Myocyte (in vitro differentiated cells): ENCODE data around the gene GRAP. TPM values are rescaled to one million over a fixed set of nuclear protein-coding genes. Genes with fewer than 3 reads are reported as not detected.

ENCODE experiments used
- DNase-seq: peaks from one replicate; pipeline ENCODE4 v3.0.0-alpha.2; 2012; ENCODE audit warnings: low read depth
- total RNA-seq: library from RNA; depleted of rRNA; stranded (reverse); fragments of >200 nt; gene quantifications from 2 replicates; pipeline ENCODE4 v1.2.3, GENCODE V29; 2014

Gene GRAP
- total RNA-seq, 1 donor from 2014 or later: not detected

- no peak for DNase-seq
These were observed 43.0 kb downstream of the GRAP start for GRCh38 chr17:19003543-19004420.

DNA sequence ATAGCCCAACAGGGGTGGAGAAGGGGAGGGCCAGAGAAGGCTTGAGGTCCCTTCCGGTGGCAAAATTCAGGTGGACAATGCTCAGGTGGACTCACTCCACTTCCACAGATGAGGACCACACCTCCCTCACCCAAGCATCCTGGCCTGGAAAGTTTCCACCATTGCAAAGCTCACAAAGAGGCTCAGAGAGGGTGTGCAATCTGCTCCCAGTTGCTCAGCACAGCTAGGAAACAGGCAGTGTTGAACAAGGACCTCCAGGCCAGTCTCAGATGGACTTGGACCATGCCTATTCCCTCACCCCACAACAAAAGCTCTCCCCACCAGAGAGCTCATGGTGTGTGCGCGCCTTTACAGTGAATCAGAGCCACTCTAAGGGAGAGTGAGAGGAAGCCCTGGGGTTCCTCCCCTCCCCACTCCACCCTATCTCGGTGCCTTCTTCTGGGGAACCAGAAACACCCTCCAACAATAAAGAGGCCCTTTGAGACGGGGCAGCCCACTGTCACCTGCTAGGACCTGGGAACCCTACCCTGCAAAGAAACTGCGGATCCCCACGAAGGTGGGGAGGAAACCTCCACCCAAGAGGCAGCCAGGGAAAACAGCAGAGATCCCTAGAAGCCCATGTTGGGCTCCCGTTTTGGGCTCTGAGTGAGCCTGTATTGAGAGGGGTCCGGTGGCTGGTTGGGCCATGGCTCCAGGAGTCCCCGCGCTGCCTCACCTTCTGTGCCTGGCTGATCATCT lies 43.8 kb downstream of the GRAP start:
- no peak for DNase-seq

- no peak for DNase-seq
These were observed 44.7 kb downstream of the GRAP start for GRCh38 chr17:19001907-19002590.

DNA sequence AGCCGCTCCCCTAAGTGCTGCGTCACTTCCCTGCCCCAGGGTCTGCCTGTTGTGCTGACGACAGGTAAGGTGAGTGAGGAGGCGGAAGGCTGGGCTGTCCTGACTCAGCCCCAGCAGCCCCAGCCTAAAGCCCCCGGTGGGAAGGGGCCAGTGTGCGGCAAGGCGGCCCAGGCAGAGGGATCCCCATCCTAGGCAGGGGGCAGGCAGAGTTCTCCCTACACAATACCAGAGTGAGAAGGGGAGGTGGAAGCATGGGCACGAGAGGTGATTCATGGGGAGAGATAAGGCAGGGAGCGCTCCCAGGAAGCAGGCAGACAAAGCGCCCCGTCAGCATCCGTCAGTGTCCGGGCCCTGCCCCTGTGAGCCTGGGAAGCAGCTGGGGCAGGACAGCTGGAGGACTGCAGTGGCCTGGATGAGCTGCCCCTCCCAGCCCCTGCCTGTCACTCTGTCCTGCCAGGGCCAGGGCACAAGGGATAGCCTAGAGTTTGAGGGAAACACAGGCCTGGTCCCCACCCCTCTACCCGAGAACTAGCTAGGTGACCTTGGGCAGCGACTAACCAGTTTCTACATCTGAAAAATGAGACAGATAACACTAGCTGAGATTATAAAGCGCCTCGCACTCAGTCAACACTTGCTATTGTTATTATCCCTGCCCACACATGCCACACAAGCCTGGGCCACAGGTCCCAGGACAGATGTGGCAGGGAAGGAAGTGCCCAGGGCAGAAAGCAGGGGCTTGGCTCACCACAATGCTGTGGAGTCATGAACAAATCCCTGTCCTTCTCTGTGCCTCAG lies 46.0 kb downstream of the GRAP start:
- peak; percentile 90 for DNase-seq

DNA sequence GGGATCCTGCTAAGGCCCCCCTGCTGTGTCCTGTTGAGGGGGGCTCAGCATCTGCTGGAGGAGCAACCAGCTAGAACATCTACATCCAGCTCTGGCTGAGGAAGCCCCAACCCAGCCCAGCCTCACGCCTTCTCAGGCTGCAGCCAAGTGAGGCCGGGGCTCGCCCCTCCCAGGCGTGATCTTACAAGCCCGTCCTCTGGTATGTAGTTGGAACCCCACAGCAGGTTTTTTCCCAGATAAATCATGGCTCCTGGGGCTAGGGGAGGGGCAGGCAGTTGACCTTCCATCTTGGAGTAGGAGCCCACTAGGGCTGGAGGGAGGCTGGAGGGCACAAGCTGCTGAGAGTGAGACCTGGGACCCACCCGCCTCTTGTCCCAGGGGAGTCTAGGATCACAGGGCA lies 46.8 kb downstream of the GRAP start:
- no peak for DNase-seq

GRCh38 chr17:18999394-18999793 lies 47.4 kb downstream of the GRAP start:
- no peak for DNase-seq

DNA sequence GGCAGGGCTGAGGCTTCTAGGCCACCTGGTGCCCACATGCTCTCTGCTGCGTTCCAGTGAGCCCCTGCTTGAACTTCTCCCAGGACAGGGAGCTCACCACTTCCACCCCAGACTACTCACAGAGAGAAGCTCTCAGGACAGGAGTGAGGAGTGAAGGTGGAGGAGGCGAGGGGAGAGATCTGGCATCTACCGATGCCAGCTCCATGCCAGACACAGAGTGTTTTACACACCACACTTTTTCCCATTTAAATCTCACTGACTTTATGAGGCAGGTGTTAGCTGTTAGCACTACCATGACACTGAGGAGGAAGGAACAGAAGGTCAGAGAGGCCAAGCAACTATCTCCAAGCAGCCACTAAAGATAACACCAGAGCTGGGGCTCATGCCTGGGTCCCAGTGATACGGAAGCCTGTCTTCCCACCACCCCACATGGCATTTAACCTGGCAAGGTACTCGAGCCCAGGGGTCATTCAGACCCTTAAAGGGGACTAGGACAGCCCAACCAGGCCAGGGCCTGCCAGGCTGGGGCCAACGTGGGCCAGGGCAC lies 49.0 kb downstream of the GRAP start:
- DNase-seq: no peak

- DNase-seq: no peak
These were observed 50.3 kb downstream of the GRAP start for GRCh38 chr17:18996458-18996857.

- no peak for DNase-seq
These were observed 51.5 kb downstream of the GRAP start for GRCh38 chr17:18995220-18995619.

DNA sequence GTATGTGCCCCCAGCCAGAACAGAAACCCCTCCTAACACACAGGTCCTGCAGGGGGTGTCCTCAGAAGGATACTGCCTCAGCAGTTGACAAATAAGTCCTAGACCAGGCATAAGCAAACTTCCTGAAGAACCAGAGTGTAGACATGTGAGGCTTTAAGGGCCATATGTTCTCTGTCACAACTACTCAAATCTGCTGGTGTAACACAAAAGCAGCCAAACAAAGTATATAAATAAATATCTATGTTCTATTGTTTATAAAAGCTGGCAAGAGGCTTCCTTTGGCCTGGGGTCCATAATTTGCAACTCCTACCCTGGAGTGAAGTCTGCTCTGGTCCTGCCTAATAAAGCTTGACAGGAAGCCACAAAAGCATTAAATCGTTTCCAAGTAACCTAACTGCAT lies 52.1 kb downstream of the GRAP start:
- no peak for DNase-seq

GRCh38 chr17:18993905-18994526 lies 52.7 kb downstream of the GRAP start:
- no peak for DNase-seq

DNA sequence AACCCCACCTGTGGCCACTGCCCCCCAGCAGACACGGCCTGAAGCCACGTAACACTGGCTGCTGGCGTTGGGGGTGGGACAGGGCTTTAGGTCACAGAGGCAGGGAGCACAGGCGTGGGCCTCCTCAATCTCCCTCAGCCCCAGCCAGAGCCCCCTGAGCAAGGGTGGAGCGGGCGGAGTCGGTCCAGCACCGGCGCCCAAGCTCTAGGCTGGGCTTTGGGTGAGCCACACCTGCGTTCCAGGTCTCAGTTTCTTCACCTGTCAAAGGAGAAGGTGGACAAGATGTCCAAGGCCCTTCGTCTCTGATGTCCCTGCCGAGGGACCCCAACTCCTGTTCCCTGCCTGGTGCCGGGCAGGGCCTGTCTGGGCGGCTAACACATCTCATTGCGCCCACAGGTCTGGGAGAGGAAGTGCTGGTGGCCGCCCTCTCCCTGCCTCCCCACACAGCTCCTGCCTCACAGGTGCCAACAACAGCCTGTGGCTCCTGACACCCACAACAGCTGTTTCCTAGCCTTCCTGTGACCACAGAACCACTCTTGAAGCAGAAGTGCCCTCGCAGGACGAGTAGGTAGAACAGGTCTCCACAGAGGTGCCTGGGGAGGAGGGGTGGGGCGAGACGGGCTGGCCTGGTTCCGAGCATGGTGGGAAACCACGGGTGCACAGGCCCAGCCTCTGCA lies 54.2 kb downstream of the GRAP start:
- no peak for DNase-seq

GRCh38 chr17:18991531-18992315 lies 55.0 kb downstream of the GRAP start:
- no peak for DNase-seq

DNA sequence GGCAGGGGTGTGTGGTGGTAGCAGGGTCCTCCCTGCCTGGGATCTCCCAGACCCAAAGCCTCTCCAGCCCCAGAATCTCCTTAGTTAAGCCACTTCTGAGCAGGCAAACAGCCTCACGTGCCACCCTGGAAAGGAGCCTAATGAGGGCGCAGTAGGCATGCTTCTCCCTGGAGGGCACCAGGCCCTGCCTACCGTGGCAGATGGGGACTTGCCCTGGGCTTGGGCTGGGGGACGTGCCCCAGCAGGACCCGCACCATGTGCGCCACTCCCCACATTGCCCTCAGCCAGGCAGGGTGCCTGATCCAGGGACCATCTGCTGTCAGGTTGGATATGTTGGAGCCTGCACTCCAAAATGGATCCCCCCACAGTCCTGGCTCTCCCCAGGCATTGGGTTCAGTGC lies 56.4 kb downstream of the GRAP start:
- DNase-seq: no peak

GRCh38 chr17:18988546-18989173 lies 58.1 kb downstream of the GRAP start:
- DNase-seq: no peak

DNA sequence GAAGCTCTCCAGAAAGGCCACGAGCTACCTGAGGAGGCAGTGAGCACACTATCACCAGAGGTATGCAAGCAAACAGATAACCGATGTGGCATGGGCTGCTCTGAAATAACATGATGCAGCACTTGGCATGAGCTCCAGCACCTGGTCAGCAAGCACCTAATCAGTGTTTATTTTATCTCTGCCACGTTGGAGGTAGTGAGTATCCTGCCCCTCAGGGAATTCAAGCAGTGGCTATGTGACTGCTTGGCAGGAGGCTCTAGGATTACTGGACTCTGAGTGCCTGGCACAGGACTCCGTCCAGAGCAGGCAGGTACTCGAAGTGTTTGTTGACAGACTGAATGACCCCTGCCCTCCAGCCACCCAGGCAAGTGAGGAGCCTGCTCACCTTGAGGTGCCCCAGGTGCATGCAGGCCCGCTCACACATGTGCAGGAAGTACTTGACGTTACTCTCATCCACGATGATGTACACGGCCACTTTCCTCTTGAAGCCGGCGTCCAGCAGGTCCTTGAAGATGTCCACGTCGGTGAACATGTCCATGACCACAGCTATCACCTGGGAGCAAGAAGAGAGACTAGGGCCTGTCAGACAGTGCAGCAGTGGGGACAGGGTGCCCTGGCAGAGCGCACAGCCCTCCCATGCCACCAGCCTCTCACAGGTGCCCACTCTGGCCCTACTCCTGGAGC lies 58.8 kb downstream of the GRAP start:
- DNase-seq: no peak

DNA sequence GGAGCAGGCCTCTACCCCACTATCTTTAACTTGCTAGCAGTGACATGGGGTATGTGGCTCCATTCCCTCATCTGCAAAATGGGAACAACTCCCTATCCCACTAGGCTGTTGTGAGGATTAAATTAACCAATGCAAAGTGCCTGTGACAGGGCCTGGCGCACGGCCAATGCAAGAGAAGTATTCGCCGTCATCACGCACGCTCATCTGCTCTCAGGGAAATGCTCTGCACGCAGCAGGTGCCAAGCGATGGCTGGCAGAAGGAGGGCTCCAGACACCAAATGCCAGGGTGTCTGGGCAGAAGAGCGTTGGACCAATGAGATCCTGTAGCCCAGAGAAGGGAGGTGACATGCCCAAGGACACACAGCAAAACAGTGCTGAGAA lies 59.5 kb downstream of the GRAP start:
- no peak for DNase-seq
